Mesodermal cell (in vitro differentiated cells): Measurements from ENCODE around the gene IL1R2.

Source experiments
- H3K27ac ChIP-seq: 2 replicates; pipeline ENCODE4 v1.7.0; 2013; ENCODE audit warnings: mild to moderate bottlenecking, low read depth, low read length, moderate library complexity; ENCODE audit not compliant: severe bottlenecking
- H3K36me3 ChIP-seq: 2 replicates; pipeline ENCODE4 v1.7.1; 2013; ENCODE audit warnings: mild to moderate bottlenecking, low read length, moderate library complexity; ENCODE audit not compliant: control insufficient read depth, insufficient read depth
- H3K4me1 ChIP-seq: one replicate; pipeline ENCODE4 v1.7.1; 2013; ENCODE audit warnings: mild to moderate bottlenecking, low read length; ENCODE audit not compliant: insufficient read depth, control insufficient read depth, poor library complexity, severe bottlenecking
- H3K4me3 ChIP-seq: 2 replicates; pipeline ENCODE4 v1.7.0; 2013; ENCODE audit warnings: low read length, control low read depth, mild to moderate bottlenecking; ENCODE audit not compliant: insufficient read depth, poor library complexity, severe bottlenecking; ENCODE audit errors: extremely low read depth
- H3K9me3 ChIP-seq: 2 replicates; pipeline ENCODE4 v1.7.1; 2013; ENCODE audit warnings: mild to moderate bottlenecking, low read length, moderate library complexity; ENCODE audit not compliant: control insufficient read depth
- WGBS, 2 experiments: methylation state at CpG; one replicate each; pipeline ENCODE4 v1.1.5; 2013; ENCODE audit warnings: missing lambda C conversion rate in 2 of 2; ENCODE audit not compliant: insufficient coverage in 2 of 2; 5-methylcytosine and 5-hydroxymethylcytosine counted together

The IL1R2 gene

GRCh38 chr2:102008490-102008889, 16.7 kb downstream of the IL1R2 start:
- 78 to 81% methylated on average over 7 to 10 of the region's 12 CpGs for WGBS, 2 experiments

GRCh38 chr2:102009557-102009956, 17.8 kb downstream of the IL1R2 start:
- 84 to 97% methylated on average over 8 to 10 of the region's 10 CpGs for WGBS, 2 experiments
- no peak overlapping the region for H3K4me3 ChIP-seq
- no peaks in the 10 kb centered on the region for H3K36me3 ChIP-seq
- H3K4me1 ChIP-seq = no peaks in the 10 kb centered on the region
- H3K9me3 ChIP-seq = peaks cover 6% of the 10 kb centered on the region
- no peak overlapping the region for H3K27ac ChIP-seq

More at GRCh38 chr2:102008490-102008889, 16.7 kb downstream of the IL1R2 start:
- Histone ChIP-seq H3K36me3 (no peaks in the 10 kb centered on the region), H3K27ac (no peak overlapping the region), H3K4me1 (no peaks in the 10 kb centered on the region), H3K9me3 (peaks cover under 1% of the 10 kb centered on the region), H3K4me3 (no peak overlapping the region)

DNA sequence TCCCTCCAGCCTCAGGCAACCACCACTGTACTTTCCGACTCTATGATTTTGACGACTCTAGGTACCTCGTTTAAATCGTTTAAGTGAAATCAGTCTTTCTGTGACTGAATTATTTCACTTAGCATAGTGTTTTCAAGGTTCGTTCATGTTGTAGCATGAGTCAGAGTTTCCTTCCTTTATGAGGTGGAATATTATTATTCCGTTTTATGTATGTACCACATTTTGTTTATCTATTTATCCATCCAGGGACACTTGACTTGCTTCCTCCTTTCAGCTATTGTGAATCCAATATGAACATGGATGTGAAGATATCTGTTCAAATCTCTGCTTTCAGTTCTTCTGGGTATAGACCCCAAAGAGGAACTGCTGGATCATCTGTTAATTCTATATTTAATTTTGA, 19.1 kb downstream of the IL1R2 start:
- H3K4me3 ChIP-seq = no peak overlapping the region
- H3K4me1 ChIP-seq = no peaks in the 10 kb centered on the region
- peaks cover 6% of the 10 kb centered on the region for H3K9me3 ChIP-seq
- no peaks in the 10 kb centered on the region for H3K36me3 ChIP-seq
- H3K27ac ChIP-seq = no peak overlapping the region
- 87 to 95% methylated on average over 4 to 5 of the region's 6 CpGs for WGBS, 2 experiments

DNA sequence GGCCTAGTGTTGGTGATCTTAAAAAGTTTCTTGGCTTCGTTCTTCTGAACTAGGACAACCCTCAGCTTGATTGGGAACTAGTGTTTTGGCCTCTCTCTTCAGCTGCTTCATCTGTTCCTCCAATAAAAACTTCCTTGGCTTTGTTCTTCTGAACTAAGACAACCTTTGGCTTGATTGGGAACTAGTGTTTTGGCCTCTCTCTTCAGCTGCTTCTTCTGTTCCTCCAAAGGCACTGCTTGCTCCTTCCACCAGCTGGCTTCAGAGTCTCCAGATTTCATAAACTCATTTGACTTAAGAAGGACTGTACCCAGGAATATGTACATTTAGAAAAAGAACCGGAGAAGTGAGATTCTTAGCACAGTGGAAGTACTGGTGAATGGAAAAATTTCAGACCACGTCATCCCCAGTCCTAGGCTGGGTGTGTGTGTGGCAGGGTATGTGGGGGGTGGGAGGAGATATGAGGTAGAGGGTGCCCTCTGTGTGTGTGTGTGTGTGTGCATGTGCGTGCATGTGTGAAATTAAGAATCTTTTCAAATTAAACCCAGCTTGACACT, 20.4 kb downstream of the IL1R2 start:
- peaks cover 6% of the 10 kb centered on the region for H3K9me3 ChIP-seq
- no peak overlapping the region for H3K27ac ChIP-seq
- no peaks in the 10 kb centered on the region for H3K36me3 ChIP-seq
- H3K4me3 ChIP-seq = no peak overlapping the region
- H3K4me1 ChIP-seq = no peaks in the 10 kb centered on the region
- 80 to 87% methylated on average over 1 to 3 of the region's 4 CpGs for WGBS, 2 experiments

DNA sequence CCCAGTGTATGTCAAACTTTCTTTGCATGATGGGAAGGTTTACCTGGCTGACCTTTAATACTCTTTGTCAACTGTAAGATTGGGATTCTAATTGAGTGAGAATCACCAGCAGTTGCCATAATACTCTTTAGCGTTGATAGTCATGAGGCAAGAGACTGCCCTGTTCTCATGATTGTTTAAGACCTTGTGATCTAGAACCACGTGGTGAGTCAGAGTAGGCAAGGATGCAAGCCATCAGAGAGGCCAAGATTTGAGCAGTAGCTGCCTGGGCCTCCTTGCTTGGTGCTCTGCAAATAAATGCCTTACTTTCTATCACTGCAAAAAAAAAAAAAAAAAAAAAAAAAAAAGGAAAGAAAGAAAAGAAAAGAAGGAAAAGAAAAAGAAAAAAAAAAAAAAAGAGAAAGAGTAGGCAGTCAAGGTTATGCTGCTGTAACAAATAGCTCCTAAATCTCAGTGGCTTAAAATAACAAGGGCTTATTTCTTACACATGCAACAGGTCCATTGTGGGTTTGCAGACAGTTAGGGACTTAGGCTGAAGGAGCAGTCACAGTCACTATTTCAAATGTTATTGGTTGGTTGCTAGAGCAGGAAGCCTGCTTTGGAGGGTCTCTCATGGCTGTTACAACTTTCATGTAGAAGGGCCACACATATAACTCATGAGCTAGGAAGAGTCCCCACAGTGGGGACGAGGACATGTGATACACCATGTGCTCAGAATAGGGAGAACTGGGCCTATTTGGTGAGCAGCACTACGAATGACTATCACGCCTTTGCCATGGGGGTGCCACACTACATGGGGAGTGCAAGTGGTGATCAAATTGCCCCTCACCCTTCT, 21.7 kb downstream of the IL1R2 start:
- peaks cover 6% of the 10 kb centered on the region for H3K9me3 ChIP-seq
- H3K36me3 ChIP-seq = no peaks in the 10 kb centered on the region
- H3K27ac ChIP-seq = no peak overlapping the region
- no peak overlapping the region for H3K4me3 ChIP-seq
- 93 to 96% methylated on average over 3 to 5 of the region's 5 CpGs for WGBS, 2 experiments
- H3K4me1 ChIP-seq = no peaks in the 10 kb centered on the region

GRCh38 chr2:102014041-102014345, 22.2 kb downstream of the IL1R2 start:
- WGBS, 2 experiments = no CpG with 5 or more reads among the region's 1 CpG
- Histone ChIP-seq H3K9me3 (peaks cover 6% of the 10 kb centered on the region), H3K27ac (no peak overlapping the region), H3K4me1 (no peaks in the 10 kb centered on the region), H3K4me3 (no peak overlapping the region), H3K36me3 (no peaks in the 10 kb centered on the region)

GRCh38 chr2:102015399-102015798, 23.6 kb downstream of the IL1R2 start:
- Histone ChIP-seq H3K4me1 (no peaks in the 10 kb centered on the region), H3K9me3 (peaks cover 6% of the 10 kb centered on the region), H3K4me3 (no peak overlapping the region), H3K27ac (no peak overlapping the region), H3K36me3 (no peaks in the 10 kb centered on the region)
- 95% methylated on average over 2 of the region's 5 CpGs; no CpG with 5 or more reads in 1 of the 2 experiments for WGBS, 2 experiments

DNA sequence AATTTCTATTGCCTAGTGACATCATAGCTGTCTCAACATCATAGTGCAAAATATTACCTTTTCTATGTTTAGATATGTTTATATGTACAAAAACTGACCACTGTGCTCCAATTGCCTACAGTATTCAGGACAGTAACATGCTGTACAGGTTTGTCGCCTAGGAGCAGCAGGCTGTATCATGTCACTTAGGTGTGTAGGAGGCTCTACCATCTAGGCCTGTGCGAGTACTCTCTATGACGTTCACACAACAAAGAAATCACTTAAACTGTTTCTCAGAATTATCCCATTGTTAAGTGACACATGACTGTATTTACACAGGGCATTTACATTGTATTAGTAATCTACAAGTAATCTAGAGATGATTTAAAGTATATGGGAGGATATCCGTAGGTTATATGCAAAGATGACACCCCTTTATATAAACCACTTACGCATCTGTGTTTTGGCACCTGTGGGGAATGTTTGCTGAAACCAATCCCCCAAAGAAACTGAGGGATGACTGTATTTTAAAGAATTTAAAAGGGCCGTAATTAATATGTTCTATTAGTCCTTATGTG, 24.7 kb downstream of the IL1R2 start:
- Histone ChIP-seq H3K36me3 (no peaks in the 10 kb centered on the region), H3K4me3 (no peak overlapping the region), H3K4me1 (no peaks in the 10 kb centered on the region), H3K9me3 (peaks cover 6% of the 10 kb centered on the region), H3K27ac (no peak overlapping the region)
- 90 to 100% methylated on average over 1 to 2 of the region's 6 CpGs for WGBS, 2 experiments

- WGBS, 2 experiments = 86 to 95% methylated on average over 6 to 7 of the region's 8 CpGs
- H3K27ac ChIP-seq = no peak overlapping the region
- peaks cover 2% of the 10 kb centered on the region for H3K4me1 ChIP-seq
- H3K9me3 ChIP-seq = peaks cover under 1% of the 10 kb centered on the region
- no peaks in the 10 kb centered on the region for H3K36me3 ChIP-seq
- no peak overlapping the region for H3K4me3 ChIP-seq
Observed at GRCh38 chr2:102018823-102019445, 27.2 kb downstream of the IL1R2 start.

- H3K9me3 ChIP-seq = no peaks in the 10 kb centered on the region
- no peak overlapping the region for H3K27ac ChIP-seq
- H3K36me3 ChIP-seq = no peaks in the 10 kb centered on the region
- peaks cover 2% of the 10 kb centered on the region for H3K4me1 ChIP-seq
- no peak overlapping the region for H3K4me3 ChIP-seq
- WGBS, 2 experiments = 8 to 12% methylated on average over 10 to 12 of the region's 18 CpGs
Observed at GRCh38 chr2:102020596-102021170, 28.9 kb downstream of the IL1R2 start.
